HG03095 (cell line): Measurements from ENCODE around the gene HOXA5.

Experiments
- ATAC-seq: cut with Tn5 transposase; IDR thresholded peaks from one replicate; pipeline ENCODE4 v1.9.1; 2021; ENCODE audit warnings: moderate library complexity; ENCODE audit not compliant: unreplicated experiment

Gene HOXA5

DNA sequence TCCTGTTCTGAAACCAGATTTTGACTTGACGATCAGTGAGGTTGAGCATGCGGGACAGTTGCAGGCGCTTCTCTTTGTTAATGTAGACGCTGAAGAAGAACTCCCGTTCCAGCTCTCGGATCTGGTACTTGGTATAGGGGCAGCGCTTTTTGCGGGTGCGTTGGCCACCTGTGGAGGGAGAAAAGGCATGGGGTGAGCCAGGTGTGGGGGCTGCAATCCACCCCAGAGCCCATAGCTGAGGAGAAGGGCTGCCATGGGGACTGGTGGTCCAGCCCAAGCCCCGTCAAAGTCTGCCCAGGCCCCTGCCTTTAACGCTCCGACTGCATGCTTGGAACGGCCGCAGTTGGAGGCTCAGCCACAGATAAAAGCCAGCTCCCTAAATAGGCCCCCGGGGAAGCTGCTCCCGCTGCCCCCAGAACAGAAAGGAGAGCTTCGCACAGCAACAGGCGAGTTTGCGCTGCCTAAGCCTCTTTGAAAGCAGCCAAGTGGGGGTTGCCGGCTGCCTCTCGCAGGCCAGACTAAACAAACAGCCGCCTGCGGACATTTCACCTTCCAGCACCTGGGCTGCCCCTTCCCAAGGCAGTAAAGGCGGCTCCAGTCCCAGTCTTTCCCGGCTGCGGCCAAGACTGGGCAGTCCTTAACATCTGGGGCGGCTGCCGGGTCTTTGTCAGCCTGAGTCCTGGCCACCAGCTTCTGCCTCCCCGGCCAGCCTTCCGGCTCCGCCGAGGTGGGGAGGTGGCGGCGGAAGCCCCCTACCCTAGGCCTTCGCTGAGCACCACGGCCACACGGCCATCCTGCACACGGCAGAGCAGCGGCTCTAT lies 39.6 kb upstream of the HOXA5 start:
- ATAC-seq = no peak

DNA sequence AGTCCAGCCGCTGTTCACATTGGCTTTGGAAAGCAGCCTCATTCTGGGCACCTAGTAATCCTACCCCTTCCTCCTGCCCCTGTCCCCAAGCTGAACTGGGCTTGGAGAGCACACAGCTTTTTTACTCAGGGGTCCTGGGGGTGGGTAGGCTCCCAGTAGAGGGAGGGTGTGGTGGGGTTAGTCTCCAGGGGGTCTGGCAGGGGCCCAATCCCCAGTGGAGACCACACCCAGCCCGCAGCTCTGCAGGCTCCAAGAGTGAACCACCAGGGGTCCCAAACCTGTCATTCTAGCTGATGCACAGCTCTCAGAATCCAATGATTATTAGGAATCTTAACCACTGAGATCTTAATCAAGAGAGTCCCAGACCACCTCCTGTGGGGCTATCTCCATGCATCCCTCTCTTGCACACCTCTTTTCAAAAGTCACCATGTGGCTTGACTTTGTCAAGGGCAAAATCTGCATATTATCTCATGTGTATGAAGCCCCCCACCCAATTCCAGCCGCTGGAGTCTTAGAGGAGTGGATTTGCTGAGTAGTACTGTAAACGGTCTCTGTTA lies 38.9 kb upstream of the HOXA5 start:
- ATAC-seq = no peak

DNA sequence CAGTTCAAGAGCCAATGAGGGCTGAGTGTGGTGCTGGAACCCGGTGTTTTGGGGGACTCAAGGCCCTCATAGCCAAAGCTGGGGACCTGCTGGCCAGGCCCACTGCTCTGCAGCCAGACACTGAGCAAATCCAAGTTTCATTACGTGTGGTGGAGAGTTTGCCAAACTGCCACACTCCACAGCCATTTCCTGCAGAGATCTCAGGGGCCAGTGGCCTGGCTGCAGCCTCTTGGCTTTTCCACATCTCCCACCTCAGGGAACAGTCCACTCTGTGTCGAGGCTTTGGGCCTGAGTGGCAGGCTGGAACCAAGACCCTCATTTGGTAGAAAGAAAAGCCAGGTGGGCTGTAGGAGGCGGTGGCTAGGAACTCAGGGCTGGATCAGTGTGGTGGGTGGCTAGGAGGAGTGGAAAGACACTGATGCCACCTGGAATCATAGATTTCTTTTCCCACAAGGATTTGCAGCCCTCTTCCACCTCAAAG lies 38.4 kb upstream of the HOXA5 start:
- ATAC-seq = no peak

DNA sequence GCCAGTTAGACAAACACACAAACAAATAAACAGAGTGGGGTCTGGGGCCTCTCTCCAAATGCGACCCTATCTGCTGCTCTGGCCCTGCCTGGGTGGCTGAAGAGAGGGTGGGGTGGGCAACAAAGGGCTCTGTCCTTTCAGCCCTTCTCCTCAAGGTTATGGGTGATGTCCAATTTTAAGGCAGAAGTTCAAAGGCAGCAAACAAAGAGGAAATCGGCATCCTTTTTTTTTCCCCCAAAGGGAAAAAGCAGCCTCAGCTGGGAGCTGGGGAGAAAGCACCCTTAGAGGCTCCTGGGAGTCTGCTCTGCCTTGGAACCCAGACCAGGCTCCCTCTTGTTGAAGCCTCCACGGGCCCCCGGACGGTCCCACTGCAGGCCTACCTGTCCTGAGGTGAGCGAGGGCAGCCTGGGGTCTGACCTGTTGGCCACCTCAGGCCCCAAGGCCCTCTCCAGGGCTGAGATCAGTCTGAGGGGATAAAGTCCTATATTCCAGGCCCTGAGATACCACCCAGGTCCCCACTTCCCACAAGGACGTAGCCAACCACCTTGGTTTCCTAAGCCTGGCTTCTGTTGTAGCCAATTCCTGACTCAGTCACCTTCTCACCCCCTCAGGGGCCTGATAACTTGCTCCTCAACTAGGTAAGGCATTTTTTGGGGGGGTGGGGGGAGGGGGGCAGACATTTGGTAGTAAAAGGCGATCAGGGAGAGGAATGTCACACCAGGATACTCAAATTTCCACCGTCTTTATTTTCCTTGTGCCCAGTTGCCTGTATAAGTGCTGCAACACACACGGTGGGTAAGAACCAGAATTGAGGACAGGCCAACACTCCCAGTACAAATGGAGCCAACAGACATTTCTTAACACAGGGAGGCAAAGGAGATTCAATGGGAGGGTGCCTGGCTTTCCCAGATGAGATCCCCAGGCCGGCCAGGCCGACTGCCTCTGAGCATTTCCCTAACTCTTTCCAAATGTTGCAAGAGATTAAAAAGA lies 37.2 kb upstream of the HOXA5 start:
- ATAC-seq = no peak

DNA sequence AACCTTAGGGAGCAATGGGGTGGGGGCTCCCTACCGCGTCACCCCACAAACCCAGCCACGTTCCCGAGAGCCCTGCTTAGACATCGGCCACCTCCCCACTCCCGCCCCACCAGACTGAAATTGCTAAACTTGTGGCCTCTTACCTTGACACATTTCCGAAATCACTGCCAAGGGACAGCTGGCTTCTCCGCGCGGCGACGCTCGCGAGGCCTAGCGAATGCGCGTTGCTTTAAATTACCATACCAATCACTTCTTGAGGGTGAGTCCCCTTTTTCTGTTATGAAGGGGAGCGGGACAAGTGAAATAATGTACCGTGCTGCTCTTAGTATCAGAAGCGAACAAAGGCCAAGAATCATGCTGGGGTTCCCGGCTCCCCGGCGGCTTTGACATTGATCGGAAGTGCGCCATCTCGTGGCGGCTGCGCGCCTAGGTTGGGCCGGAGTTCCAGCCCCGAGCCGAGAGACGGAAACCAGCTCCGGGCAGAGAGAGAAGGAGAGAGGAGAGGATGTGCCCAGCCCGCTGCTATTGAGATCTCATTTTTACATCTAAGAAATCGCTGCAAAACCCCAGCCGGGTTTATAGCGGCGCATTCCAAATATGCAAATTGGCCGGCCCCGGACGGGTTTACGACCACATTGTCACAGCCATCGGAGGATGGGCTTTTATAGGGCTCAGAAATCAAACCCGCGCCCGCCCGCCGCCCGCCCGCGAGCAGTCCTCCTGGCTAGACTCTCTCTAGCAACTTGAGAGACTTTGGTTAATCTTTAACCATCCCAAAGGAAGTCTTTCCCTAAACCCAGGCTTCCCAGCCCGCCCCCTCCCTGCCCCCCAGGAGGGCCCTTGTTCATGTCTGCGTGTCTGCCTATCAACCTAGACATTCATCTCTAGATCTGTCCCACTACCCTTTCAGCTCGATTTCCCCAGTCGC lies 36.3 kb upstream of the HOXA5 start:
- ATAC-seq = no peak

DNA sequence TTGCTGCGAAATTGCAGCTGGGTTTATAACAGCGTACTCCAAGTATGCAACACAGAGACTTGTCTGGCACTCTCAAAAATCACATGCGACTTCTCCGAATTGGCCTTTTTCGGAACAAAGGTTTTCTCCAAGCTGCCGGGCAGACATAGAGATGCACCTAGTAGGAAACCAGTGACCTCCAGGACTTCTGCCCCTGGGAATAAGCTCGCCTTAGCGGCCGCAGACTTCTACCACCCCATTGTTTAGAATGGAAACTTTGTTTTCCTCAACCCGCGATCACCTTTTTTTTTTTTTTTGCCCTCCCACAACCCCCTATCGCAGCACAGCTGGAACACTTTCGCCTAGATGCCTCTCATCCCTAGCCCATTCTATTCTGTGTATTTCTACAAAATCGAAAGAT lies 35.5 kb upstream of the HOXA5 start:
- no peak for ATAC-seq

DNA sequence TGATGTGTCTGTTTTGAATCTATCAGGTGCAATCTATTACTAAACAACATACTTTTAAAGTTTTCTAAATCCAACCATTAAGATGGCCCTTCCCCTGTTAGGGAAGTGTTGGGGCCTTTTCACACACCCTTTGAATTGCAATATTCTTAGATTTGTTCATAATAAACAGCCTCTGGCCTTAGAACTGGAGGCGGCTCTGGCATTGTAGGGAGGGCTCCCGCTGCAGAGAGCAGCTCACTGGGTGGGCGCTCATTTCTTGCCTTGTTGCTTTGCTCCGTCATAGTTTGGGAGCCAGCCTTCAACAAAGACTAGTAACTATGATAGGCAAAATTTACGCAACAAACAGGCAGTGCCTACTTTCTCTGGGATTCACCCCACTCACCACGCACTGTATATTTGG lies 34.9 kb upstream of the HOXA5 start:
- no peak for ATAC-seq

DNA sequence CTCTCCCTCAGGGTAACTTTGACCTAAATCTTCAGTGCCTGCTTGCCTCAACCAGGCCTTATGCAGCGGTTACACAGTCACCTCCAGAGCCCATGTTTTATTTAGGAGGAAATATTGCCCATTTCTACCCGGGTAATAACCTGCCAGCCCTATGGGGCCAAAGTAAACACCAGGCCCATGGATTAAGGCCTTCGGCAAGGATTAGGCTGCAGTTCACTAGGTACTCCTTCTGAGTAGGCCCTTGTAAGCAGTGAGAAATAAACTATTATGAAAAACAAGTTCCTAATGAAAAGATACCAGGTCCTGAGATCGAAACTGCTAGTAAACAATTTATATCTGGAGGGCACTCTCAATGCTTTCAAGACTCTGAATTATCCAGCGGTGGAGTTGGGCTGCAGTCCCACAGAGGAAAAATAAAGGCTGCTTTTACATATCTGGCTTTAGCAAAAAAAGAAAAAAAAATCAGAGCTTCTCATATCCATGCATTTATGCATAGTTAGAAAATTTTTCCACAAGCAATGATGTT lies 34.4 kb upstream of the HOXA5 start:
- no peak for ATAC-seq

DNA sequence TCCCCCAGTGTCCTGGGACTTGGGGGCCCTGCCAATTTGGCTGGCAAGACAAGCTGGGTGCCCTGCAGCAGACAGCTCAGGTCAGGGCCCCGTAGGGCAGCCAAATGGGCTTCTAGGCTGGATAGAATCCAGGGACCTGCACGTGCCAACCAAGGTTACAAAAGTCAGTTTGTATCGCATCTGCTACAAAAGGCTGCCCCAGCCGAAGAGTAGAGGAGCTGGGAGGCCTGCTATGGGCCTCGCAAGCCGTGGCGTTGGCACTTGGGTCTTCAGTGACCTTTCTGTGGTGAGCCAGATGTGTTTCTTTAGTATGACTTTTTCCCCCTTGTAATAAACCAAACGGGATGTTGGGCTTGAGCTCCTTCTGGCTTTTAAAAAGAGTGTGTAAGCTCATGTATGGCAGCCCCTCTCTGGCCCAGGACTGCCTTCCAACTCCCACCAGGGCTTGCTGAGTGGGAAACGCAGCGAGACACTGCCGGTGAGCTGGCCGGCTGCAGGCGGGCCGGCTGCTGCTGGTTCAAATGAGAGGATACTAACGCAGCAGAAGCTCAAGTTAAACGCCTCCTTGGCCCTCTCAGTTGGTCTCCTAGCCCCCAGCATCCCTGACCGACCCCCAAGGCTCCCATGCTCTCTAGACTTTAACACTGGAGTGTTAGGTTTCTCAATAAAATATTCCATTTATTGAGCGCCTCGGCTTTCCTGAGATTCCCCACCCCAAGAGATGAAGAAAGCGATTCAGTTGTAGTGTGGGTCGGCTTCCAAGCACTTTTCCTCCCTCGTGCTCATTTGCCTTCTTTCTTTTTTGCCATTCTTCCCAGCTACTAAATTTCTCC lies 33.7 kb upstream of the HOXA5 start:
- no peak for ATAC-seq

DNA sequence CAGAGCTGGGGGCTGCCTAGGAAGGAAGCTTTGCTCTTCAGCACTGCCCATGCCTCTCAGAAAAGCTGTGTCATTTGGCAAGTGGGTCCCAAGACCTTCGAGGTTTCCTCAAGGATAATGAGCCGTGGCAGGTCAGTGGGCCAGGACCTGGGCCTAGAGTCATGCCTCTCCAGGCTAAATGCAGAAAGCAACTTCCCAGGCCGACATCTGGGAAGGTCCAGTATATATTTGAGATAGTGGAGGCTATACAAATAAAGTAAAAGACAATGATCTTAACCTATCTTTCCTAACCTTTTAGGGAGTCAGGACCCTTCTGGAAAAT lies 33.0 kb upstream of the HOXA5 start:
- ATAC-seq = no peak

DNA sequence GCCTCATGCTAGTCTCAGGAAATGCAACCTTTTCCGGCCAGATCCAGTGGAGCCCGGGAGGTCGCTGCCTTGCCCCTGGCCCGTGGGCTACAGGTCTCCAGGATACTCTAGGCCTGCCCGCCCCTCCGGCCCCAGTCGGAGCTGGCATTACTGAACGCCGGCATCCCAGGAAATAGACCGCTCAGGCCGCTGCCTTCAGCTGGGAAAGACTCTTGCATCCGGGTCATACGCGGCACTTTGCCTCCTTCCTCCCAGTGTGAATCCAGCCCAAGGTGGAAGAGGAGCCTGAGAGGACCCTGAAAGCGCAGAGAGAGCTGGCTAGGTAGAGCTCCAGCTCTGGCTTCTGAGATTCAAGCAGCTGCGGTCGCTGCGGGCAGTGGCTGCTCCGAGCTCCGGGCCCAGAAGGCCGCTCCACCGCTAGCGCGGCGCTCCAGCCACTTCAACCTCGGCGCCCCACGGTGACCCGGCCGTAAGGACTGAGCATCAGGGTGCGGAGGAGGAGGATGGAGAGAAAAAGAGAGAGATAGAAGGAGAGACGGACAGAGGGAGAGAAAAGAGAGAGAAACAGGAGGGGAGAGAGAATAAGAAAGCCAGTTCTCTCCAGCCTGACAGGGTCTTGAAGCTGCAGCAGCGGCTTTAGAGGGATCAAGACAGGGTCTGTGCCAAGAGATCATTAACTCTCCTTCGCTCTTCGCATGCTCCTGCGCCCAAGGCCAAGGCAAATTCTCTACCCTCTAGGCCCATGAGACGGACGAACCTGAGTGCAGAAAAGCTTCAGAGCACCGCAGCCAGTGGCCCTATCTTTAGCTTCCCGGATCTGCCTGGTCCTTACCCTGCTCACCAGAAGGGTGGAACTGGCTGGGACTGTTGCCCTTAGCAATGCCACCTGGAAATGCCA lies 32.4 kb upstream of the HOXA5 start:
- ATAC-seq = no peak

DNA sequence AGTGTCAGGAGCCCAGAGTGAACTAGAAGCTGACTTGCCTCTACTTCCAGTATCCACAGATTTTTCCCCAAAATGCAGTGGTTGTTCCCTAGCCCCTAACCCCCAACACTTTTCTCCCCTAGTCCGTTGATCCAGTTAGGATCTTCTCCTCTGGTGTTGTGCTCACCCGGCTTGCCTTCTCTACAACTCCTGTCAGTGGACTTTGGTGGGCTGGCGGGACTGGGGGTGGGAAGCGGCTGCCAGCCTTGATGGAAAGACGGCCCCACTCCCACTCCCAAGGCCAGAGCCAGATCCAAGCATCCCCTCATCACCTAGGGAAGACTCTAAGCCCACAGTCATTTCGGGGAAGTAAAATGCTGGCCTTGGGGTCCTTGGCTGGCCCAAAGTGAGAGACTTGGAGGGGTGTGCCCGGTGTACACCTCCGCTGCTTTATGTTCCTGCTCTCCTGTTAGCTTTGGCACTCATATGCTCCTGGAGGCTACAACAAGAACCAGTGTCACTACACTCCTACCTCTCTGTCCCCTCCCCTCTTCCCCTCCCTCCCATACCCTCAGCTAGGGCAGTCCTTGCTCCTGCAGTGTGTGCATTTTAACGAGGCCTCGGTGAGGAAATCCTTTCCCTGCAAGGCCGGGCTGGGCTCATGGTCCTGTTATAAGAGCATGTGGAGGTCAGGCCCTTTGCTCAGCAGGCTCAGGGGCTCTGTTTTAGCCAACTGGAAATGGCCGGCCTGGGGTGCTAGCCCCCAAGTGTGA lies 31.6 kb upstream of the HOXA5 start:
- ATAC-seq = no peak

DNA sequence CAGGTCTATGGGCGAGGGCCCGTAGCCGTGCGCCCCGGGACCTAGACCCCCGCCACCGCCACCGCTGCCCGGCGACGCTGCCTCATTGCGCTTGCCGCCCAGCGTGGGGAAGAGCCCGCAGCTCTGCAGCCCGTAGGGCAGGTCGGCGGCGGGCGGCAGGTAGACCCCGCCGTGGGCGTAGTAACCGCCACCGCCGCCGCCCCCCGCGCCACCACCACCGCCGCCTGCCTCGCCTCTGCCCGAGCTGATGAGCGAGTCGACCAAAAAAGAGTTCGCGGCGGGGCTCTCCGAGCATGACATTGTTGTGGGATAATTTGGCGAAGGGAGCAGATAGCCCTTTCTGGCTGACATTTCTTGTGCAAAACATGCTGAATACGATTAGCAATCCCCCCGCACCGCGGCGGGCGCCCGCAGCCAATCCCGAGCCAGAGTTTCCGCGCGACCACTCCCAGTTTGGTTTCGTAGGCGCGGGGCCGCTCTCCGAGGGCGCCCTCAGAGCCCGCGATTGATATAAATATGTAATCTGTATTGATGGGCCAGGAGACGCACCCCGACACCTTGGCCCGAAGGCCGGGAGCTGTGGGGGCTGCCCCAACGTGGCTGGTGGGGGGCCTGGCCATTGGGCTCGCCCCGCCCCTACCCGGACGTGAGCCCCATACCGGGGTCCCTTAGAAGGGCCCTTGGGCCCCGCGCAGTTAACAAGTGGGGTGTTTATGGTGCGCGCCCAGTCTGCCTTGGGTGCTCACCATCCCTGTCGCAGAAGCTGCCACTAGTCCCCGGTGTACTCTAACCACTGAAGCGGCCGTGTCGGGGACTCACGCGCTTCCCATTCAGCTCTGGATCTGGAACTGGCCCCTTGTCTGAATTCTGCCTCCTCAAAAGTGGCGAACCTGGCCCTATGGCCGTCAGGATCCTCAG lies 30.7 kb upstream of the HOXA5 start, which contains the start of gene HOXA10:
Gene HOXA10 (minus strand): TSS at position 365 of the 918 bp plus-strand sequence. CDS start 14 bp downstream, at position 351.
- ATAC-seq = no peak

DNA sequence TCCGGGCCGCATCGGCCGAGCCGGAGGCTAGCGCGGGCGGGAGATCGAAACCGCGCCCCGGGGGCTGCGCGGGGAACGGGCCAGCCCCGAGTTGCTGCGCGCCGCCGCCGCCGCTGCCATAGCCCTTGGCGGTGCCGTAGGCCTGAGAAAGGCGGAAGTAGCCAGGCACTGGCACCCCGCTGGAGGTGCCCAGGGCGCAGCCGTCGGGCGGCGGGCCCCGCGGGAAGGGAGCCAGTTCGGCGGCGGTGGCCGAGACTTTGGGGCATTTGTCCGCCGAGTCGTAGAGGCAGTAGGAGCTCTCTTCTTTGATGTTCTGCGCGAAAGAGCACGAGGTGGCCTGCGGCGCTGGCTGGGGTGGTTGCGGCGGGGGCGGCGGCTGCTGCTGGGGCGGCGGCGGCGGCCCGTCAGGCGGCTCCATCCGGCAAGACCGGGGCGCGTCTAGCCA lies 30.1 kb upstream of the HOXA5 start:
- no peak for ATAC-seq

DNA sequence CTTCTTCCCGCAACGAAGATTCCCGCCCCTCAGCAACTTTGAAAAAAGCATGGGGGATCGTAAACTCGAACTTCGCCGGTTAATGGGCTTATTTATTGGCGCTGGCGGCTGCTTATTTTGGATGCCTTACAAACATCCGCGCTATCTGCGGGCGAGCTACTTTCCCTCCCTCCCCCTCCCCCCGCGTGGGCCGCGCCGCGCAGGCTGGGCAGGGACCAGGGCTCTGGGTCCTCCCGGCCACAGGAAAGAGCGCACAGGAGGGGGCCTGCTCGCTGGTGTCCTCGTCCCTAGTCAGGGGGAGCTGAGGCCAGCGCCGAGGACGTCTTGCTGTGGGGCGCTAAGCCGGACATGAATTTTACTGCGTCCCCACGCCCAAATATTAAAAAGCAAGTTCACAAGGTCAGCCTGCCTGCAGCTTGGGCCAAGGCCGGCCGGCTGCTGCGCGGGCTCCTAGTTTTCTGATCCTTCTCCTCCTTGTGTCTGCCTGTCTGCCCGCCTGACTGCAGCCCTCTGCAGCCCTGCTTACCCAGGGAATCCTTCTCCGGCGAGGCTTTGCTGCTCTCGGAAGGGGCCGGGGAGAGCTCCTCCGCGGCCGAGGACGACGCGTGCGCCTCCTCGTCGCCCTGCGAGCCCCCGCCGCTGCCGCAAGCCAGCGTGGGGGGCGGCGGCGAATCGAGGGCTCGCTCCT lies 29.5 kb upstream of the HOXA5 start:
- no peak for ATAC-seq

DNA sequence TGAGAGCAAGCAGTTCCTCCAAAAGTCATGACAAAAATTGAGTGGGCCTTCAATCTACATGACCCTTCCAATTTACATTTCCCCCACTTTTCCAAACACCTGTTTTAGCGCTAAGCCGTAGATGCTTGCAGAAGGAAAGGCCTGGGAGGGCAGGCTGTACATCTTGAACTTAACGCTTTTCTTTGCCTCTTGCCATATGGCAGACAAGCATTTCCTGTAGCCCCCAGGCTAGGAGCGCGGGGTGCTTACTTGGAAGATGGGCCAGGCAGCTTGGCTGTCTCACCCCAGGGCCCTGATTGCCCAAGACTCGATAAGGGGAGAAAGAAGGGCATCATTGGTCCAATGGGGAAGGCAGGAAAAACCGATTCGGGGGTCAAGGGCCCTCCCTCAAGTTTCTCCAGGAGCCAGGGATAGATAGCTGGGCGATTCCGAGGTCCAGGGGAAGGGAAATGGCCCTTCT lies 28.9 kb upstream of the HOXA5 start:
- ATAC-seq = no peak
